ENCODE measurements around the gene CAMK4. TPM values are rescaled to one million over a fixed set of nuclear protein-coding genes. Genes with fewer than 3 reads are reported as not detected.

The CAMK4 gene
- total and polyA plus RNA-seq, 2 donors: 30.7 to 107 TPM

DNA sequence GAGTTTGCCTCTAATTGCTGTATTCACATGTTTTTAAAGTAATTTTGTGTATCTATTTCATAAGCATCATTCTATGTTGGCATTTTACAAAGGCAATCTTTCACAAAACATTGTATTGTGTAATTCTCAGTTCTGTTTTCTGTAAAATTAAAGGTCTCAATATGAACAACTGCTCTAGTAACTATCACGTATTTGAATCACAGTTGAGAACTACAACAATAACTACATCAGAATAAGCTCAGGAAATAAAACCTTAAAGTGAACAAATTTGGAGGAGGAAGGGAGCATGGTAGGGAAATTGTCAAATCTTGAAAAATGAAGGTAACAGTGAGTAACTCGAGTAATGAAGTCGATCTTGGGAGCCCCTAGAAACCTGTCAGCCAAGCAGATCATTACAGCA, 22.5 kb upstream of the CAMK4 start:
- Histone ChIP-seq H3K36me3 (ENCODE audit: control insufficient read depth in 2 of 2, insufficient read depth in 2 of 2, low read length in 1 of 2) (no peaks in the 10 kb centered on the region), H3K4me1 (ENCODE audit: control insufficient read depth in 2 of 2, insufficient read depth in 2 of 2, low read length in 2 of 2) (no peaks in the 10 kb centered on the region), H3K27me3 (ENCODE audit: control insufficient read depth in 2 of 2, insufficient read depth in 1 of 2, low read length in 1 of 2) (peaks cover 0 to 5% of the 10 kb centered on the region in 2 donors), H3K27ac (ENCODE audit: low read depth in 1 of 2, low read length in 1 of 2) (no peak overlapping the region), H3K9me3 (ENCODE audit: control insufficient read depth in 2 of 2, insufficient read depth in 1 of 2, low read length in 1 of 2) (no peaks in the 10 kb centered on the region), H3K4me3 (ENCODE audit: low read length in 2 of 2) (no peak overlapping the region)
- 88% methylated on average over 3 of the region's 3 CpGs for WGBS
- no peak for DNase-seq (ENCODE audit: low read depth in 6 of 9, low spot score in 9 of 9)

DNA sequence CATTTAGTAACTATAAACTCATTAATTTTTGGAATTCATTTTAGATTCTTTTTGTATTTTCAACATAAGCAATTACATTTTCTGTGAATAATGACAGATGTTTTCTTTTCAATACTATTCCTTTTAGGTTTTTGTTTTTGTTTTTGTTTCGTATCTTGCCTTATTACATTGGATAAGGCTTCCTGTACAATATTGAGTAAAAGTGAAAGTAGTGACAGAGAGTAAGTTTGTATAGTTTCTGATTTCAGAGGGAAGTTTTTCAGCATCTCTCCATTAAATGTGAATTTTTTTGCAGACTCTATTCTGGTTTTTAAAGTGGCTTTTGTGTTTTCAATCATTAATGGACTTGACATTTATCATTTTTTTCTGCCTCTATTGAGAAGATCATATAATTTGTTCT, 12.8 kb upstream of the CAMK4 start:
- no peak overlapping the region for H3K4me3 ChIP-seq (ENCODE audit: low read length in 2 of 2)
- H3K27me3 ChIP-seq (ENCODE audit: control insufficient read depth in 2 of 2, insufficient read depth in 1 of 2, low read length in 1 of 2): no peaks in the 10 kb centered on the region
- WGBS: 56% methylated on average over 1 of the region's 1 CpG
- DNase-seq (ENCODE audit: low read depth in 6 of 9, low spot score in 9 of 9): peak in 1 of 9 donors; percentile 9
- H3K4me1 ChIP-seq (ENCODE audit: control insufficient read depth in 2 of 2, insufficient read depth in 2 of 2, low read length in 2 of 2): no peaks in the 10 kb centered on the region
- no peaks in the 10 kb centered on the region for H3K9me3 ChIP-seq (ENCODE audit: control insufficient read depth in 2 of 2, insufficient read depth in 1 of 2, low read length in 1 of 2)
- H3K36me3 ChIP-seq (ENCODE audit: control insufficient read depth in 2 of 2, insufficient read depth in 2 of 2, low read length in 1 of 2): no peaks in the 10 kb centered on the region
- H3K27ac ChIP-seq (ENCODE audit: low read depth in 1 of 2, low read length in 1 of 2): no peak overlapping the region

DNA sequence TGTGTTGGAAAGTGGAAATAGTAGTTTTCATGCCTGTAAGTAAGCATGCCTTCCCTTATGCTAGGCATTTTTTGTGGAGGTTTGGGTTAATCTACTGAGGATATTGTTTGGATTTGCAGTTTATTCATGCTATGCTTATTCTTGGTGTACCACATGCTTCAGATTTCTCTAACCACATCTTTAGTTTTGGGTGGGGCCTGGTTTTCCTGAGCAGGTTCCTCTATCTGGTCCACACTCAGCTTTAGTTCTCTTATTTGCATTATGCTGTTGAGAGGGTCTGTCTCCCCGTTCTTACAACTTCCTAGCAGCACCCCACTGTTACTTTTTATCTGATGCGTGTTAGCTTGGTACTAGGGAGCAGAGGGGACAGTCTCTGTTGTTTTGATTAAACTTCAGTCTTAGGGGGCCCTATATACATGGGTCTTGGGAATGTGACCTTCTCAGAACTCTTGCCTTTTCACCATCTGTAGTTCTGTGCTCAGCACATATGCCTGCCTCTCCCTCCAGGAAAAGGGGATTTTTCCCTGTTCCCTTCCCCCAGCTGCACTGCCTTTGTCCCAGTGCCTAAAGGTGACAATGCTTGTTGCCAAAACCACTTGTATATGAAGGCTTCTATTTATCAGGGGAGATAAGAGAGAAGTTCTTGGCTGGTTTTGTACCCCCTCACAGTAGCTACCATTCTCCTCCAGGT, 10.0 kb upstream of the CAMK4 start:
- Histone ChIP-seq H3K4me1 (ENCODE audit: control insufficient read depth in 2 of 2, insufficient read depth in 2 of 2, low read length in 2 of 2) (no peaks in the 10 kb centered on the region), H3K4me3 (ENCODE audit: low read length in 2 of 2) (no peak overlapping the region), H3K27ac (ENCODE audit: low read depth in 1 of 2, low read length in 1 of 2) (no peak overlapping the region), H3K9me3 (ENCODE audit: control insufficient read depth in 2 of 2, insufficient read depth in 1 of 2, low read length in 1 of 2) (no peaks in the 10 kb centered on the region), H3K36me3 (ENCODE audit: control insufficient read depth in 2 of 2, insufficient read depth in 2 of 2, low read length in 1 of 2) (no peaks in the 10 kb centered on the region), H3K27me3 (ENCODE audit: control insufficient read depth in 2 of 2, insufficient read depth in 1 of 2, low read length in 1 of 2) (no peaks in the 10 kb centered on the region)
- DNase-seq (ENCODE audit: low read depth in 6 of 9, low spot score in 9 of 9): peak in 1 of 9 donors; percentile 66
- WGBS: 71% methylated on average over 2 of the region's 2 CpGs

DNA sequence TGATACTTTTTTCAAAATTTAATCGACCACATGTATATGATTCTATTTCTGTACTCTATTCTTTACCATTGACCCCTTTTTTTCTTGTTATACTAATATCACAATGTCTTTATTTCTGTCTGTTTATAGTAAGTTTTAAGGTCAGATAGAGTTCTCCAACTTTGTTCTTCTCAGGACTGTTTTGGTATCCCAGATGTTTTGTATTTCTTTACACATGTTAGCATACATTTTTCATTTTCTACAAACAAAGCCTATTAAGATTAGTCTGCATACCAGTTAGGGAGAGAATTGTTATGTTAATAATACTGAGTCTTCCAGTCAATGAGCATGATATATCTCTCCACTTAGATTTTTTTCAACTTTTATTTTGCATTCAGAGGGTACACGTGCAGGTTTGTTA, 8.2 kb upstream of the CAMK4 start:
- Histone ChIP-seq H3K27ac (ENCODE audit: low read depth in 1 of 2, low read length in 1 of 2) (no peak overlapping the region), H3K9me3 (ENCODE audit: control insufficient read depth in 2 of 2, insufficient read depth in 1 of 2, low read length in 1 of 2) (no peaks in the 10 kb centered on the region), H3K4me1 (ENCODE audit: control insufficient read depth in 2 of 2, insufficient read depth in 2 of 2, low read length in 2 of 2) (no peaks in the 10 kb centered on the region), H3K4me3 (ENCODE audit: low read length in 2 of 2) (no peak overlapping the region), H3K27me3 (ENCODE audit: control insufficient read depth in 2 of 2, insufficient read depth in 1 of 2, low read length in 1 of 2) (no peaks in the 10 kb centered on the region), H3K36me3 (ENCODE audit: control insufficient read depth in 2 of 2, insufficient read depth in 2 of 2, low read length in 1 of 2) (no peaks in the 10 kb centered on the region)
- 96% methylated on average over 2 of the region's 2 CpGs for WGBS
- no peak for DNase-seq (ENCODE audit: low read depth in 6 of 9, low spot score in 9 of 9)

DNA sequence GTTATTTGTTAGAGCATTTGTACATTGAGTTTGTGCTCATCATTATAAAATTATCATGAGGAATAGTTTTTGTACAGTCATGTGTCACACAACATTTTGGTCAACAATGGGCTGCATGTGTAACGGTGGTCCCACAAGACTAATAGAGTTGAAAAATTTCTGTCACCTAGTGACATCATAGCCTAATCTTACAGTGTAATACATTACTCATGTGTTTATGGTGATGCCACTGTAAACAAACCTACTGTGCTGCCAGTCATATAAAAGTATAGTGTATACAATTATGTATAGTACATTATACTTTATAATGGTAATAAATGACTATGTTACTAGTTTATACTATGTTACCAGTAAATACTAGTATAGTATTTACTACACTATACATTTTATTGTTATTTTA, 3.0 kb upstream of the CAMK4 start:
- 100% methylated on average over 1 of the region's 1 CpG for WGBS
- H3K4me1 ChIP-seq (ENCODE audit: control insufficient read depth in 2 of 2, insufficient read depth in 2 of 2, low read length in 2 of 2): peaks cover 7 to 9% of the 10 kb centered on the region in 2 donors
- no peak for DNase-seq (ENCODE audit: low read depth in 6 of 9, low spot score in 9 of 9)
- H3K27ac ChIP-seq (ENCODE audit: low read depth in 1 of 2, low read length in 1 of 2): no peak overlapping the region
- H3K4me3 ChIP-seq (ENCODE audit: low read length in 2 of 2): no peak overlapping the region
- no peaks in the 10 kb centered on the region for H3K9me3 ChIP-seq (ENCODE audit: control insufficient read depth in 2 of 2, insufficient read depth in 1 of 2, low read length in 1 of 2)
- H3K36me3 ChIP-seq (ENCODE audit: control insufficient read depth in 2 of 2, insufficient read depth in 2 of 2, low read length in 1 of 2): no peaks in the 10 kb centered on the region
- peaks cover 0 to 5% of the 10 kb centered on the region in 2 donors for H3K27me3 ChIP-seq (ENCODE audit: control insufficient read depth in 2 of 2, insufficient read depth in 1 of 2, low read length in 1 of 2)

DNA sequence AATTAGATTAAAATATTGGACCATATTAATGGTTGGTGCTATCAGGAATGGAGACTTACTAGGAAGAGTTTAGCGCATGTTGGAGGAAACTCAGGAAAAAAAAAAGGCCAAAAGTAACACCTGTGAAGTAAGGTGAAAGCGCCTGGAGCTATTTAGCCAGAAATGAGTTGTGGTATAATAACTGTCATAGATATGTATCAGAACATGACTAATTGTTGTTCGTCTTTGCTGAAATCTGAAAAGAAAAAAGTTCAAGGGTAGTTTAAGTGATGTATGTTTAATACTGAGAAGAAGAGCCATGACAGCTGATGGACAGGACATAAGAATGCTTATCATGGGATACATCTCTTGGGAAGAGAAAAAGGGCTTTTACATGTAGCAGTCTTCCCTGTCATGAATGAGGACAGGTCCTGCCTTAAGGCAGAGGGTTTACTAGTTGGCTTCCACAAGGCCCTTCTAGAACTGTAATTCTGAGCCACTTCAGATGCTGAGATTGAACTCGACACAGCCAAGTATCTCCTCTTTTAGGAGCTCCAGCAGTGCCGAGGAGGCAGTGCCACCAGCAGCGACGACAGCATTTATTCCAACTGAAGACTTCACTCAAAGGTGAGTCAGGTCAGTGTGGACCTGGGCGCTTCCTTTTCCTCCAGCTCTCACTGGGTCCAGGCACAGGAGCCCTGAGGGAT, 940 bp upstream of the CAMK4 start:
- Histone ChIP-seq H3K36me3 (ENCODE audit: control insufficient read depth in 2 of 2, insufficient read depth in 2 of 2, low read length in 1 of 2) (no peaks in the 10 kb centered on the region), H3K4me3 (ENCODE audit: low read length in 2 of 2) (peak overlapping the region; percentile 64 to 96), H3K27ac (ENCODE audit: low read depth in 1 of 2, low read length in 1 of 2) (peak overlapping the region; percentile 64 to 74), H3K27me3 (ENCODE audit: control insufficient read depth in 2 of 2, insufficient read depth in 1 of 2, low read length in 1 of 2) (peaks cover 0 to 5% of the 10 kb centered on the region in 2 donors), H3K4me1 (ENCODE audit: control insufficient read depth in 2 of 2, insufficient read depth in 2 of 2, low read length in 2 of 2) (peaks cover 14 to 18% of the 10 kb centered on the region in 2 donors), H3K9me3 (ENCODE audit: control insufficient read depth in 2 of 2, insufficient read depth in 1 of 2, low read length in 1 of 2) (no peaks in the 10 kb centered on the region)
- WGBS: 25% methylated on average over 8 of the region's 8 CpGs
- DNase-seq (ENCODE audit: low read depth in 6 of 9, low spot score in 9 of 9): peak in 2 of 9 donors; percentile 40 to 62

DNA sequence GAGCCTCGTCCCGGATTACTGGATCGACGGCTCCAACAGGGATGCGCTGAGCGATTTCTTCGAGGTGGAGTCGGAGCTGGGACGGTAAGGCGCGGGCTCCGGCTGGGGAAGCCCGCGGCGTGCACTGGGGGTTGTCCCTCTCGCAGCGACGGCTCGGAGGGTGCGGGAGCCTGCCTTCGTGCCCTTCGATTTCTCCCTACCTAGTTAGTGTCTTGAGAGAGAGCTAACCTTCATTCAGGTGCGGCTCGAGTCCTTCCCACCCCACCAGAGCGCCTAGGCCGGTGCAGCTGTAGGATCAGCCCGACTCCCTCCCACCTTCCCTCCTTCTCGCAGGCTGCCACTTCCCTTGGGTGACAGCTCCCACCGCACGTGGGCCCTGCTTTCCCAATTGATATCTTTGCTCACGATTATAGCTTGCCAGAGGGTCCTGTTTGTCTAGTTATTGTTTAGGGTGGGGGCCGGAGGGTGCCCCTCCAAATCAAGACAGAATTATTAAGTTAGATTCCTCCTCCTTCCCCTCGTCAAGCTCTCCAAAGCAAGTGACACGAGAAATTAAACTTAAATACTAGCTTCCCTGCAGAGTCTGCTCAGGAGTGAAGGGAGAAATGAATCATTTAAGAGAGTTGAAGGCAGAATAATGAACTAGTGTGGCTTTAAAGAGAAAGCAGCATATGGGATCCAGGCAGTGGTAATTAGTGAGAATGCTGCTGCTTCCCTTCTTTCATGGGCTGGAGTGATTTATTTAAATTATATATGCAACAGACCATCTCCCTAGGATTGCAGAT, 569 bp downstream of the CAMK4 start:
- H3K4me1 ChIP-seq (ENCODE audit: control insufficient read depth in 2 of 2, insufficient read depth in 2 of 2, low read length in 2 of 2): peaks cover 19 to 33% of the 10 kb centered on the region in 2 donors
- peak in 2 of 9 donors; percentile 33 to 36 for DNase-seq (ENCODE audit: low read depth in 6 of 9, low spot score in 9 of 9)
- no peaks in the 10 kb centered on the region for H3K9me3 ChIP-seq (ENCODE audit: control insufficient read depth in 2 of 2, insufficient read depth in 1 of 2, low read length in 1 of 2)
- 1% methylated on average over 34 of the region's 34 CpGs for whole genome bisulfite sequencing
- peak overlapping the region; percentile 92 to 98 for H3K27ac ChIP-seq (ENCODE audit: low read depth in 1 of 2, low read length in 1 of 2)
- peaks cover 0 to 3% of the 10 kb centered on the region in 2 donors for H3K36me3 ChIP-seq (ENCODE audit: control insufficient read depth in 2 of 2, insufficient read depth in 2 of 2, low read length in 1 of 2)
- peak overlapping the region; percentile 64 to 96 for H3K4me3 ChIP-seq (ENCODE audit: low read length in 2 of 2)
- H3K27me3 ChIP-seq (ENCODE audit: control insufficient read depth in 2 of 2, insufficient read depth in 1 of 2, low read length in 1 of 2): peaks cover 0 to 5% of the 10 kb centered on the region in 2 donors

DNA sequence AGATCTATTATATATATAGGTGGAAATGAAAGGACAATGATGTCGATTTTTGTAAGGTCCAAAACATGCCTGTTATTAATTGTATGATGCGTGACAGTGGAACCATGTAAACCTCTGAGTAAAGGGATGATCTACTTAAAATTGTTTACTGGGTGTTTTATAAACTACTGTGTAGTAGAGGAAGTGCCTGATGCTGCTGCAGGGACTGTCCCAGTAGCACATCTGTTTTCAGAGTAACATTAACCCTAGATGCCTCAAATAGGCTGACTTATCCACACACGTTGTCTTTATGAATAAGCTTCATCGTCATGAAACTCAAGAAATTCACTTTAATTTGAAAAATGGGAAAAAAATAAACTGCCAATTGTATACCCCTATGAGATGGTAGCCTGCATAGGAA, 1.7 kb downstream of the CAMK4 start:
- H3K36me3 ChIP-seq (ENCODE audit: control insufficient read depth in 2 of 2, insufficient read depth in 2 of 2, low read length in 1 of 2): peaks cover 0 to 4% of the 10 kb centered on the region in 2 donors
- WGBS: 41% methylated on average over 4 of the region's 4 CpGs
- peak overlapping the region; percentile 20 to 98 for H3K27ac ChIP-seq (ENCODE audit: low read depth in 1 of 2, low read length in 1 of 2)
- peaks cover 0 to 5% of the 10 kb centered on the region in 2 donors for H3K27me3 ChIP-seq (ENCODE audit: control insufficient read depth in 2 of 2, insufficient read depth in 1 of 2, low read length in 1 of 2)
- peaks cover 19 to 36% of the 10 kb centered on the region in 2 donors for H3K4me1 ChIP-seq (ENCODE audit: control insufficient read depth in 2 of 2, insufficient read depth in 2 of 2, low read length in 2 of 2)
- DNase-seq (ENCODE audit: low read depth in 6 of 9, low spot score in 9 of 9): peak in 3 of 9 donors; percentile 44 to 74 (median 50)
- H3K9me3 ChIP-seq (ENCODE audit: control insufficient read depth in 2 of 2, insufficient read depth in 1 of 2, low read length in 1 of 2): no peaks in the 10 kb centered on the region
- H3K4me3 ChIP-seq (ENCODE audit: low read length in 2 of 2): peak overlapping the region; percentile 64 to 96

DNA sequence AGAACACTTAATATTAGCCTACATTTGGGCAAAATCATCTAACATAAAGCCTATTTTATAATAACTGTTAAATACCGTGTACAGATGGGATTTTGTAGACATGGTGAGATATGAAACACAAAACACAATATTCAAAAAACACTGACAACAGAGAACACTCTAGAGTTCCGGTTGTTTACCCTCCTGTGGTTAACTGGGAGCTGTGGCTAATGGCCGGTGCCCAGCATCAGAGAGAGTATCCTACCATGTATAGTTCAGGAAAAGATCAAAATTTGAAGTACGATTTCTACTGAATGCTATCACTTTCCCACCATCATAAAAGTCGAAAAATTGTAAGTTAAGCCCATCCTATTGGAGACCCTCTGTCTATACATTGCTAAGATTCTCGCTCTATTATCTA, 2.4 kb downstream of the CAMK4 start:
- Histone ChIP-seq H3K9me3 (ENCODE audit: control insufficient read depth in 2 of 2, insufficient read depth in 1 of 2, low read length in 1 of 2) (no peaks in the 10 kb centered on the region), H3K4me3 (ENCODE audit: low read length in 2 of 2) (peak overlapping the region; percentile 64 to 96), H3K27ac (ENCODE audit: low read depth in 1 of 2, low read length in 1 of 2) (peak overlapping the region in 1 of 2 donors; percentile 98), H3K4me1 (ENCODE audit: control insufficient read depth in 2 of 2, insufficient read depth in 2 of 2, low read length in 2 of 2) (peaks cover 19 to 39% of the 10 kb centered on the region in 2 donors), H3K27me3 (ENCODE audit: control insufficient read depth in 2 of 2, insufficient read depth in 1 of 2, low read length in 1 of 2) (peaks cover 0 to 5% of the 10 kb centered on the region in 2 donors), H3K36me3 (ENCODE audit: control insufficient read depth in 2 of 2, insufficient read depth in 2 of 2, low read length in 1 of 2) (peaks cover 0 to 4% of the 10 kb centered on the region in 2 donors)
- DNase-seq (ENCODE audit: low read depth in 6 of 9, low spot score in 9 of 9): no peak
- 55% methylated on average over 6 of the region's 6 CpGs for WGBS
